ENCODE results near the gene C11orf16.
"Not testable (repeated sequence)": the region's sequence is repeated elsewhere in the genome, so short reads cannot be mapped to it uniquely, and the experiment has no call there.

- TF ChIP-seq CTCF (IDR thresholded peaks at IDR 0.05; ENCODE audit: low read depth, low read length, poor library complexity, severe bottlenecking); EZH2phosphoT487 (IDR thresholded peaks at IDR 0.05; ENCODE audit: borderline replicate concordance, low read length): not testable (repeated sequence)
These were observed 46.6 kb upstream of the C11orf16 start for GRCh38 chr11:8979365-8979764.
